ENCODE results near the gene WAS. TPM values are rescaled to one million over a fixed set of nuclear protein-coding genes. Genes with fewer than 3 reads are reported as not detected.
"Not testable (repeated sequence)": the region's sequence is repeated elsewhere in the genome, so short reads cannot be mapped to it uniquely, and the experiment has no call there.

WAS gene
- total RNA-seq, result 10 to 100 TPM; 81.4 to 83.9 TPM

DNA sequence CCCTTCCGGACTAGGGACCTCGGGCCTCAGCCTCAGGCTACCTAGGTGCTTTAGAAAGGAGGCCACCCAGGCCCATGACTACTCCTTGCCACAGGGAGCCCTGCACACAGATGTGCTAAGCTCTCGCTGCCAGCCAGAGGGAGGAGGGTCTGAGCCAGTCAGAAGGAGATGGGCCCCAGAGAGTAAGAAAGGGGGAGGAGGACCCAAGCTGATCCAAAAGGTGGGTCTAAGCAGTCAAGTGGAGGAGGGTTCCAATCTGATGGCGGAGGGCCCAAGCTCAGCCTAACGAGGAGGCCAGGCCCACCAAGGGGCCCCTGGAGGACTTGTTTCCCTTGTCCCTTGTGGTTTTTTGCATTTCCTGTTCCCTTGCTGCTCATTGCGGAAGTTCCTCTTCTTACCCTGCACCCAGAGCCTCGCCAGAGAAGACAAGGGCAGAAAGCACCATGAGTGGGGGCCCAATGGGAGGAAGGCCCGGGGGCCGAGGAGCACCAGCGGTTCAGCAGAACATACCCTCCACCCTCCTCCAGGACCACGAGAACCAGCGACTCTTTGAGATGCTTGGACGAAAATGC, at the start of gene WAS:
Gene WAS, plus strand, starts transcription at position 389 of the 572 bp plus-strand sequence. Its CDS starts 55 bp downstream, at position 444.
- H3K27me3 Mint-ChIP-seq (ENCODE audit: low read depth), result peaks cover 14% of the 10 kb centered on the region
- peak within 1 kb of the TSS; percentile 88 to 91 for H3K4me3 Mint-ChIP-seq
- no peaks in the 10 kb centered on the region for H3K9me3 Mint-ChIP-seq
- H3K4me1 Mint-ChIP-seq (ENCODE audit: low read depth), result peaks cover 36% of the 10 kb centered on the region
- DNase-seq, result peak; percentile 56 to 59
- peak within 1 kb of the TSS; percentile 86 for H3K27ac Mint-ChIP-seq
- H3K36me3 Mint-ChIP-seq (ENCODE audit: insufficient read depth in 2 of 2), result peaks cover 17 to 21% of the 10 kb centered on the region in 2 donors
- peak; percentile 88 for ATAC-seq (replicated peaks in 1 of 2)

DNA sequence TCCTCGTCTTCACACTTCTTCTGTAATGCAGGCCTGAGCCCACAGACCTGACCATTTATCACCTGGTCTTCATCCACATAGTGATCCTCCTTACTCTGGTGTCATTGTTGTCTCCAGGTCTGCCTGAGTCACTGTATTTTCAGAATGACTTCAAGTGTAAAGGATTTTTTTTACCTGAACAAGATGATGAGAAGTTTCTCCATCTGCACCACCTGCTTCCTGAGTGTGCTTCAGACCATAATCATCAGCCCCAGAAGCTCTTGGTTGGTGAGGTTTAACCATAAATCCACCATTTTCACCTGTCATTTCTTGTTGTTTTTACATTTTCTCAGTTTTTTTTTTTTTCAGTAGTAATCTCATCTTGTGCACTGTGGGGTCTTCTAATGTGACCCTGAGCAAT, 47.3 kb upstream of the WAS start:
- peak; percentile 63 to 68 for ATAC-seq (replicated peaks in 1 of 2)
- Mint-ChIP-seq H3K9me3 (no peaks in the 10 kb centered on the region), H3K4me3 (peak overlapping the region in 1 of 2 donors; percentile 47), H3K27ac (no peak overlapping the region), H3K36me3 (ENCODE audit: insufficient read depth in 2 of 2) (no peaks in the 10 kb centered on the region), H3K4me1 (ENCODE audit: low read depth) (peaks cover 16% of the 10 kb centered on the region), H3K27me3 (ENCODE audit: low read depth) (no peaks in the 10 kb centered on the region)
- DNase-seq, result no peak

DNA sequence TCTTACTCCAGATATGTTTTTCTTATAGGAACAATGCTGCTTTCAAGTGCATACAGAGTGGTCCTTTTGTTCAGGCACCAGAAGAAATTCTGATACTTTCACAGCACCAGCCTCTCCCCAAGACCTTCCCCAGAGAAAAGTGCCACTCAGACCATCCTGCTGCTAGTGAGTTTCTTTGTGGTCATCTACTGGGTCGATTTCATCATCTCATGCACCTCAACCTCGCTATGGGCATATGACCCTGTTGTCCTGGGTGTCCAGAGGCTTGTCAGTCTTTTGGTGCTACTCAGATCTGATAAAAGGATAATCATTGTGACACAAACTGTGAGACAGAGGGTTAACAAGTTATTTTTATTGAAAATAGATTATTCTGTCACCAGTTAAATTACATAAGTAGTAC, 46.8 kb upstream of the WAS start:
- Mint-ChIP-seq H3K27ac (peak overlapping the region; percentile 55), H3K9me3 (no peaks in the 10 kb centered on the region), H3K27me3 (ENCODE audit: low read depth) (no peaks in the 10 kb centered on the region), H3K4me1 (ENCODE audit: low read depth) (peaks cover 11% of the 10 kb centered on the region), H3K4me3 (peak overlapping the region in 1 of 2 donors; percentile 47), H3K36me3 (ENCODE audit: insufficient read depth in 2 of 2) (no peaks in the 10 kb centered on the region)
- ATAC-seq (replicated peaks in 1 of 2) (peak; percentile 11 to 25), DNase-seq (peak in 1 of 2 donors; percentile 3)

DNA sequence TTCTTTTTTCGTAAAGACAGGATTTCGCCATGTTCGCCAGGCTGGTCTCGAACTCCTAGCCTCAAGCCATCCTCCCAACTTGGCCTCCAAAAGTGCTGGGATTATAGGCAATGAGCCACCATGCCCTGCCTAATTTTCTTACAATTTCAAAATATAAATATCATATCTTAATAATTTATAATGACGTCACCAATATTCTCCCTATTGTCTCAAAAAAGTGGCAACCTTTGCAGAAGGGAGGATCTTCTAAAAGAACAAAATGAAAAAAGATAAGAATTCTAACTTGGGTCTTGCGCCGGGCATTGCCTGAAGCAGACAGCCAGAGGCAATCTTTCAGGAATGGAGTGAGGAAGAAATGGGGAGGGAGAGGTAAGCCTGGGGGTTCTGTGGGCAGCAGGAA, 37.9 kb upstream of the WAS start:
- Mint-ChIP-seq H3K27ac (no peak overlapping the region), H3K36me3 (ENCODE audit: insufficient read depth in 2 of 2) (no peaks in the 10 kb centered on the region), H3K4me3 (no peak overlapping the region), H3K9me3 (no peaks in the 10 kb centered on the region), H3K27me3 (ENCODE audit: low read depth) (no peaks in the 10 kb centered on the region), H3K4me1 (ENCODE audit: low read depth) (peaks cover 4% of the 10 kb centered on the region)
- ATAC-seq (replicated peaks in 1 of 2) (no peak), DNase-seq (no peak)

DNA sequence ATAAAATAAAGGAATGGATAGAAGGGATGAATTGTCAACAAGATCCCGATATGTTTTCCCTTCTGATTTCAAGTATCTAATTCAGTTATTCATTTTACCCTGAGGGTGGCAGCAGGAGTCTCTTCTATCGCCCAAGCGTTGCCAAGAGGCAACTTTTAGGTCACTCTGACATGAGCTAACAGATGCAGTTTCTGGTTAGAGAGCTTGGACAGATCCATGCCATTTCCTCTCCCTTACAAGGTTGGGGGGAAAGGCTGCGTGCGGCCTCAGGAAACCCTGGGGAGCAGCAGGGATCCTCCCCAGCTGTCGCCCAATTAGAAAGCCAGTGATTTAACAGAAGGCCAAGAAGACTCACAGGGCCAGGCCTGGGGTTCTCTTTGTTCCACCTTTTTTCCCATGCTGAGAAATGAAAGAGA, 35.3 kb upstream of the WAS start:
- no peak overlapping the region for H3K27ac Mint-ChIP-seq
- no peak overlapping the region for H3K4me3 Mint-ChIP-seq
- H3K27me3 Mint-ChIP-seq (ENCODE audit: low read depth), result no peaks in the 10 kb centered on the region
- peak; percentile 21 to 36 for DNase-seq
- peaks cover 4% of the 10 kb centered on the region for H3K4me1 Mint-ChIP-seq (ENCODE audit: low read depth)
- no peaks in the 10 kb centered on the region for H3K36me3 Mint-ChIP-seq (ENCODE audit: insufficient read depth in 2 of 2)
- peak; percentile 30 to 49 for ATAC-seq (replicated peaks in 1 of 2)
- no peaks in the 10 kb centered on the region for H3K9me3 Mint-ChIP-seq

DNA sequence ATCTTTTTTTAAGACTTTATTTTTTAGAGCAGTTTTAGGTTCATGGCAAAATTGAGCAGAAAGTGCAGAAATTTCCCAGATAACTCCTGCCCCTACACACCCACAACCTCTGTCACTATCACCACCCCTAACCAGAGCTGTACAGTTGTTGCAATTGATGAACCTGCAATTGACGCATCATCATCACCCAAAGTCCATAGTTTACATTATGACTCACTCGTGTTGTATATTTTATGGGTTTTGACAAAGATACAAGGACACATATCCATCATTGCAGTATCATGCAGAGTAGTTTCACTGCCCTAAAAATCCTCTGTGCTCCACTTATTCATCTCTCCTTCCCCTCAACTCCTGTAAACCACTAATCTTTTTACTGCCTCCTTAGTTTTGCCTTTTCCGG, 34.5 kb upstream of the WAS start:
- Mint-ChIP-seq H3K4me3 (no peak overlapping the region), H3K27ac (no peak overlapping the region), H3K9me3 (no peaks in the 10 kb centered on the region), H3K4me1 (ENCODE audit: low read depth) (peaks cover 4% of the 10 kb centered on the region), H3K27me3 (ENCODE audit: low read depth) (peaks cover 5% of the 10 kb centered on the region), H3K36me3 (ENCODE audit: insufficient read depth in 2 of 2) (no peaks in the 10 kb centered on the region)
- ATAC-seq (replicated peaks in 1 of 2) (no peak), DNase-seq (no peak)

DNA sequence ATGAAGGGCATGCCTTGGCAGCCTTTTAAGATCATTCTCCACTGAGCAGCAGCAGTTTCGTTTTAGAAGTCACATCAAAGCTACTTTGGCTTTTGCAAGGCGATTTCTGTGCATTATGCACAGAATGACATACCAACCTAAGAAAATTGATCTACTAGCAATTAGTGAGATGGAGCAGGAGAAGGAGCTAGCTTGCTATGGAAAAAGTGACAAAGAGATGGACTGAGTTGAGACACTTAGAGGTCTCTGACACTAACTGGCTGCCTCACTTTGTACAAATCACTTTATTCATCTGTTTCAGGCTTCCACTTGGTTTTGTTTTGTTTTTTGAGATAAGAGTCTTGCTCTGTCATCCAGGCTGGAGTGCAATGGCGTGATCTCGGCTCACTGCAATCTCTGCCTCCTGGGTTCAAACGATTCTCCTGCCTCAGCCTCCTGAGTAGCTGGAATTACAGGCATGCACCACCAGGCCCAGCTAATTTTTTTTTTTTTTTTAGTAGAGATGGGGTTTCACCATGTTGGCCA, 31.5 kb upstream of the WAS start:
- not testable (repeated sequence) for DNase-seq; H3K36me3 Mint-ChIP-seq (ENCODE audit: insufficient read depth in 2 of 2); H3K4me3 Mint-ChIP-seq; H3K27ac Mint-ChIP-seq; H3K4me1 Mint-ChIP-seq (ENCODE audit: low read depth); H3K9me3 Mint-ChIP-seq
- H3K27me3 Mint-ChIP-seq (ENCODE audit: low read depth), result peaks cover 13% of the 10 kb centered on the region
- peak; percentile 19 to 61 for ATAC-seq (replicated peaks in 1 of 2)

DNA sequence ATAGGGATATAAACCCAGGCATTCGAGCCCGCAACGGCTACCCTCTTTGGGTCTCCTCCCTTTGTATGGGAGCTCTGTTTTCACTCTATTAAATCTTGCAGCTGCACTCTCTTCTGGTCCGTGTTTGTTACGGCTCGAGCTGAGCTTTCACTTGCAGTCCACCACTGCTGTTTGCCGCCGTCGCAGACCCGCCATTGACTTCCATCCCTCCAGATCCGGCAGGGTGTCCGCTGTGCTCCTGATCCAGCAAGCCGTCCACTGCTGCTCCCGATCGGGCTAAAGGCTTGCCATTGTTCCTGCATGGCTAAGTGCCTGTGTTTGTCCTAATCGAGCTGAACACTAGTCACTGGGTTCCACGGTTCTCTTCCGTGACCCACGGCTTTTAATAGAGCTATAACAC, 28.9 kb upstream of the WAS start:
- peaks cover 13% of the 10 kb centered on the region for H3K27me3 Mint-ChIP-seq (ENCODE audit: low read depth)
- ATAC-seq (replicated peaks in 1 of 2); H3K27ac Mint-ChIP-seq; H3K4me3 Mint-ChIP-seq; H3K4me1 Mint-ChIP-seq (ENCODE audit: low read depth); H3K9me3 Mint-ChIP-seq; H3K36me3 Mint-ChIP-seq (ENCODE audit: insufficient read depth in 2 of 2); DNase-seq: not testable (repeated sequence)

DNA sequence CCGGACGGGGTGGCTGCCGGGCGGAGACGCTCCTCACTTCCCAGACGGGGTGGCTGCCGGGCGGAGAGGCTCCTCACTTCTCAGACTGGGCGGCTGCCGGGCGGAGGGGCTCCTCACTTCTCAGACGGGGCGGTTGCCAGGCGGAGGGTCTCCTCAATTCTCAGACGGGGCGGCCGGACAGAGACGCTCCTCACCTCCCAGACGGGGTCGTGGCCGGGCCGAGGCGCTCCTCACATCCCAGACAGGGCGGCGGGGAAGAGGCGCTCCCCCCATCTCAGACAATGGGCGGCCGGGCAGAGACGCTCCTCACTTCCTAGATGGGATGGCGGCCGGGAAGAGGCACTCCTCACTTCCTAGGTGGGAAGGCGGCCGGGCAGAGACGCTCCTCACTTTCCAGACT, 23.9 kb upstream of the WAS start:
- H3K4me3 Mint-ChIP-seq; H3K27ac Mint-ChIP-seq; H3K36me3 Mint-ChIP-seq (ENCODE audit: insufficient read depth in 2 of 2); H3K4me1 Mint-ChIP-seq (ENCODE audit: low read depth); DNase-seq; H3K9me3 Mint-ChIP-seq; ATAC-seq (replicated peaks in 1 of 2): not testable (repeated sequence)
- peaks cover 13% of the 10 kb centered on the region for H3K27me3 Mint-ChIP-seq (ENCODE audit: low read depth)

DNA sequence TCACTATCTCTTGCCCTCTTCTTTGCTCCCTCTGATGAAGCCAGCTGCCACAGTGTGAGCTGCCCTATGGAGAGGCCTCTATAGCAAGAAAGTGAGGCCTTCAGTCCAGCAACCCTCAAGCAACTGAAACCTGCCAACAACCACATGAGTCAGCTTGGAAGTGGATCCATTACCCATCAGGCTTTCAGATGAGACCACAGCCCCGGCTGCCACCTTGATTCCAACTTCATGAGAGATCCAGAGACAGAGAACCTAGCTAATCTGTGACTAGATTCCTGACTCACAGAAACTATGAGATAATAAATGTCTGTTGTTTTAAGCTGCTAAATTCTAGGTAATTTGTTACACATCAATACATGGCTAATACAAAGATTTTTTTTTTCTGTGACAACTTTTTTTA, 20.4 kb upstream of the WAS start:
- Mint-ChIP-seq H3K36me3 (ENCODE audit: insufficient read depth in 2 of 2) (peaks cover 0 to 1% of the 10 kb centered on the region in 2 donors), H3K4me1 (ENCODE audit: low read depth) (peaks cover 6% of the 10 kb centered on the region), H3K4me3 (no peak overlapping the region), H3K9me3 (no peaks in the 10 kb centered on the region), H3K27me3 (ENCODE audit: low read depth) (peaks cover 7% of the 10 kb centered on the region), H3K27ac (no peak overlapping the region)
- ATAC-seq (replicated peaks in 1 of 2) (peak; percentile 52 to 63), DNase-seq (no peak)

DNA sequence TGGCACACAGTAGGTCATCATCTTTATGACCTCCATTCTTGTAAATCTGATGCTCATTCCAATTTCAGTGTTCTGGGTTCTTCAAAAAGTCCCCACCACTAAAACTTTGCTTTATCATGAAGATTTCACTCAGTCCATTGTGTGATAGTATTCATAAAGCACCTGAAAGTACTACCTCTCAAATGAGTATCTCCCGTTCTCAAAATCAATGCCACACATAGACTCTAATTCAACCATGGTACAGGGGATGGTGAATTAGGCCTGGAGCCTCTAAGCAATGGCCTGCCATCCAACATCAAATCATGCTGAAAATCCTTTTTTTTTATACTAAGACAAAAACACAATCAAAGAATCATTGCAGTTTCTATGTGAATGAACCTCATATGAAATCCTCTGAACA, 19.4 kb upstream of the WAS start:
- Mint-ChIP-seq H3K4me1 (ENCODE audit: low read depth) (peaks cover 6% of the 10 kb centered on the region), H3K9me3 (no peaks in the 10 kb centered on the region), H3K27me3 (ENCODE audit: low read depth) (peaks cover 7% of the 10 kb centered on the region), H3K27ac (peak overlapping the region; percentile 75), H3K4me3 (no peak overlapping the region), H3K36me3 (ENCODE audit: insufficient read depth in 2 of 2) (peaks cover 0 to 1% of the 10 kb centered on the region in 2 donors)
- no peak for DNase-seq
- peak; percentile 40 to 81 for ATAC-seq (replicated peaks in 1 of 2)

DNA sequence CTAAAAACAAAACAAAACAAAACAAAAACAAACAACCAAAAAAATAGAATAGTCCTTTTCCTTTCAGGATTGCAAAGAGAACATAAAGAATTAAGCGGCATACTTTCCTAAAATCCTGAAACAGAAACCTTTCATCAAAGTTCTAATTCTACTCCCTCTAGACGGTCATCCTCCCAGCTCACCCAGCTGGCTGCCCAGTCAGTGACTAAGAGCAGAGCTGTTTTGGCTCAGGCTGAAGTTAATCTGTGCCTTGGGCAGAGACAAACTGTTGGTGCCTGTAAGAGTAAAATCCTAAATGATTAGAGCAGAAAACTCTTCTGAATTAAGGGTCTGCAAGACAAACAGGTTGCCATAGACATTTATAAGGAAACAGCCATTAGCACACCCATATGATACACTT, 17.6 kb upstream of the WAS start:
- ATAC-seq (replicated peaks in 1 of 2) (no peak), DNase-seq (no peak)
- H3K27ac Mint-ChIP-seq, result no peak overlapping the region
- H3K36me3 Mint-ChIP-seq (ENCODE audit: insufficient read depth in 2 of 2), result peaks cover 0 to 1% of the 10 kb centered on the region in 2 donors
- H3K4me1 Mint-ChIP-seq (ENCODE audit: low read depth), result peaks cover 4% of the 10 kb centered on the region
- no peaks in the 10 kb centered on the region for H3K9me3 Mint-ChIP-seq
- H3K27me3 Mint-ChIP-seq (ENCODE audit: low read depth), result peaks cover 3% of the 10 kb centered on the region
- no peak overlapping the region for H3K4me3 Mint-ChIP-seq

DNA sequence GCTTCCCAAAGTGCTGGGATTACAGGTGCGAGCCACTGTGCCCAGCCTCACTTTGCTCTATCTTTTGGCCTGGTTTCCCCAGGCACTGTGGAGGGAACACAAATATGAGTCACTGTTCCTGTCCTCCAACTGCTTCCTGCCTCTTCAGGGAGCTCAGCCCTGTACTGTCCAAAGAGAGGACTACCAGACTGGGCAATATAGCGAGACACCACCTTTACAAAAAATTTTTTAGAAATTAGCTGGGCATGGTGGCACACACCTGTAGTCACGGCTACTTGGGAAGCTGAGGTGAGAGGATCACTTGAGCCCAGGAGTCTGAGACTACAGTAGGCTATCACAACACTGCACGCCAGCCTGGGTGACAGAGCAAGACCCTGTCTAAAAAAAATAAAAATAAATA, 16.9 kb upstream of the WAS start:
- no peak for DNase-seq
- no peaks in the 10 kb centered on the region for H3K36me3 Mint-ChIP-seq (ENCODE audit: insufficient read depth in 2 of 2)
- no peaks in the 10 kb centered on the region for H3K4me1 Mint-ChIP-seq (ENCODE audit: low read depth)
- ATAC-seq (replicated peaks in 1 of 2), result no peak
- no peak overlapping the region for H3K4me3 Mint-ChIP-seq
- no peaks in the 10 kb centered on the region for H3K27me3 Mint-ChIP-seq (ENCODE audit: low read depth)
- no peak overlapping the region for H3K27ac Mint-ChIP-seq
- H3K9me3 Mint-ChIP-seq, result no peaks in the 10 kb centered on the region

DNA sequence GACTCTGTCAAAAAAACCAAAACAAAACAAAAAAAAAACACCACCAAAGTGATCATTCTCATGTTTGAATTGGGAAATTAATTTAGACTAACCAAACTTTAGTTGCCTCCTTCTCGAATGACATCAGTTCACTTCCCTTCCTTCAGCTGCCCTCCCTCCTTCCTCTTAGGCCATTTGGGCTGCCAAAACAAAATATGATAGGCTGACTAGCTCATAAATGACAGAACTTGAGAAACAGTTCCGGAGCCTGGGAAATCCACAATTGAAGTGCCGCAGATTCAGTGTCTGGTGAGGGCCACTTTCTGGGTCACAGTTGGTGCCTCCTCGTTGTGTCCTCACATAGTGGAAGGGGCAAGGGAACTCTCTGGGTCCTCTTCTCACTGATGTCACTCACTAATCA, 16.1 kb upstream of the WAS start:
- H3K4me3 Mint-ChIP-seq, result no peak overlapping the region
- no peaks in the 10 kb centered on the region for H3K36me3 Mint-ChIP-seq (ENCODE audit: insufficient read depth in 2 of 2)
- H3K27me3 Mint-ChIP-seq (ENCODE audit: low read depth), result no peaks in the 10 kb centered on the region
- no peak for ATAC-seq (replicated peaks in 1 of 2)
- no peak overlapping the region for H3K27ac Mint-ChIP-seq
- H3K4me1 Mint-ChIP-seq (ENCODE audit: low read depth), result no peaks in the 10 kb centered on the region
- H3K9me3 Mint-ChIP-seq, result no peaks in the 10 kb centered on the region
- no peak for DNase-seq

All from activated T-cell treated with anti-CD3 and anti-CD28 coated beads, Interleukin-2, amount 50 U/mL, for 72 hours (primary cell).